Keratinocyte (primary cell): ENCODE measurements around the gene IRF2BP1.

Source experiments
- EZH2 ChIP-seq: IDR thresholded peaks from one replicate; pipeline ENCODE4 v1.6.1; 2012; ENCODE audit warnings: inconsistent platforms, mild to moderate bottlenecking, low read length, moderate library complexity
- TF ChIP-seq, protein P1 (sequence below), 3 experiments: IDR thresholded peaks in 1 of 3; conservative IDR thresholded peaks in 1 of 3; optimal IDR thresholded peaks in 1 of 3; 2 replicates in 2 of 3; 3 replicates in 1 of 3; pipeline versions ENCODE3 to v1.5.1; 2011; ENCODE audit warnings: low read length in 3 of 3, mild to moderate bottlenecking in 3 of 3, moderate library complexity in 2 of 3, control low read depth in 1 of 3, inconsistent platforms in 1 of 3; ENCODE audit not compliant: insufficient read depth in 2 of 3; ENCODE audit errors: extremely low read depth in 1 of 3

DNA sequence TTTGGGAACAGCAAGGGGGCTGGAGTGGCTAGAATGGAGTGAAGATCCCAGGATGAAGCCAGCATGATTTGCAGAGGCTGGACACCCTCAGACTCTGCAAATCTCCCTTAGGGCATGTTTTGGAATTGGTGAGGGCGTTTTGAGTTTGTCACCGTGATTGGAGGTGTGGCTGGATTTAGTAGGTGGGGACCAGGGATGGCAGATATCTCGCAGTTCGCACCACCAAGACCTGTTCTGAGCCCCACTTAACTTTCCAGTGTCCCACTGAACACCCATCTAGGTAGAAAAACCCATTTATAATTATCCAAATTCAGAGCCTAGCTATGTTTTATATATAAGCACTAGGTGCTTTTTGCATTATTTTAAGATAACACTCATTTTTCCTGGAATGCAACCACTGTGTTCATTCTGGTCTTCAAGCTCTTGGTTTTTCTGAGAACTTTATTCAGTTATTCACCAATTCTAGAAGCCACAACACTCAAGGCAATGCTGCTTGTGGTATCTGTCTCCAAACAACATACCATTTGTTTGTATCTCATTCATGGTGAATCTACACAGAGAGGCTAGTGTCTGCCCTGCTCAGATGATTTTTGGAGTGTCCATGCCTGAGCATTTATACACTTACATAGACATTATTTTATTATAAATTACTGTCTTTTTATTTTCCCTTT lies 31.6 kb upstream of the IRF2BP1 start:
- TF ChIP-seq EZH2: no peak
- TF ChIP-seq, protein P1, sequence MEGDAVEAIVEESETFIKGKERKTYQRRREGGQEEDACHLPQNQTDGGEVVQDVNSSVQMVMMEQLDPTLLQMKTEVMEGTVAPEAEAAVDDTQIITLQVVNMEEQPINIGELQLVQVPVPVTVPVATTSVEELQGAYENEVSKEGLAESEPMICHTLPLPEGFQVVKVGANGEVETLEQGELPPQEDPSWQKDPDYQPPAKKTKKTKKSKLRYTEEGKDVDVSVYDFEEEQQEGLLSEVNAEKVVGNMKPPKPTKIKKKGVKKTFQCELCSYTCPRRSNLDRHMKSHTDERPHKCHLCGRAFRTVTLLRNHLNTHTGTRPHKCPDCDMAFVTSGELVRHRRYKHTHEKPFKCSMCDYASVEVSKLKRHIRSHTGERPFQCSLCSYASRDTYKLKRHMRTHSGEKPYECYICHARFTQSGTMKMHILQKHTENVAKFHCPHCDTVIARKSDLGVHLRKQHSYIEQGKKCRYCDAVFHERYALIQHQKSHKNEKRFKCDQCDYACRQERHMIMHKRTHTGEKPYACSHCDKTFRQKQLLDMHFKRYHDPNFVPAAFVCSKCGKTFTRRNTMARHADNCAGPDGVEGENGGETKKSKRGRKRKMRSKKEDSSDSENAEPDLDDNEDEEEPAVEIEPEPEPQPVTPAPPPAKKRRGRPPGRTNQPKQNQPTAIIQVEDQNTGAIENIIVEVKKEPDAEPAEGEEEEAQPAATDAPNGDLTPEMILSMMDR (optimal IDR thresholded peaks at IDR 0.05 in 1 of 3, IDR thresholded peaks at IDR 0.05 in 1 of 3, conservative IDR thresholded peaks at IDR 0.05 in 1 of 3; ENCODE audit: extremely low read depth in 1 of 3, insufficient read depth in 2 of 3, low read length in 3 of 3): no peak
